GM23338 (cell line): Measurements from ENCODE around the gene BMPR1B. TPM values are rescaled to one million over a fixed set of nuclear protein-coding genes. Genes with fewer than 3 reads are reported as not detected.

ENCODE experiments used
- ATAC-seq: fragments of 200-7000 bp; cut with Tn5 transposase; 3 replicates; pipeline ENCODE4 v1.9.1; 2020
- DNase-seq: peaks from one replicate; pipeline ENCODE4 v3.0.0-alpha.2; 2015; ENCODE audit warnings: low spot score
- H2AFZ ChIP-seq: fragments of 200-600 bp; sonication (generic); 2 replicates; pipeline ENCODE4 v1.8.0; 2016; ENCODE audit warnings: antibody characterized with exemption, mild to moderate bottlenecking, moderate library complexity
- H3F3A ChIP-seq: fragments of 200-600 bp; sonication (generic); replicated peaks from 2 replicates; pipeline ENCODE4 v1.8.0; 2017; ENCODE audit warnings: antibody characterized with exemption, mixed run types, low read depth
- H3K27ac ChIP-seq: fragments of 200-600 bp; sonication (generic); 2 replicates; pipeline ENCODE4 v1.6.1; 2016; ENCODE audit warnings: low read depth
- H3K27me3 ChIP-seq: fragments of 200-600 bp; sonication (generic); 2 replicates; pipeline ENCODE4 v1.8.0; 2016; ENCODE audit warnings: mild to moderate bottlenecking, mixed run types, moderate library complexity; ENCODE audit not compliant: insufficient read depth
- H3K36me3 ChIP-seq: fragments of 200-600 bp; sonication (generic); 2 replicates; pipeline ENCODE4 v1.8.0; 2016; ENCODE audit warnings: mild to moderate bottlenecking; ENCODE audit not compliant: insufficient read depth
- H3K4me1 ChIP-seq: fragments of 200-600 bp; sonication (generic); 2 replicates; pipeline ENCODE4 v1.8.0; 2016; ENCODE audit warnings: mild to moderate bottlenecking, moderate library complexity; ENCODE audit not compliant: insufficient read depth
- H3K4me2 ChIP-seq: fragments of 200-600 bp; sonication (generic); 2 replicates; pipeline ENCODE4 v1.7.1; 2017; ENCODE audit warnings: mixed run types
- H3K4me3 ChIP-seq: fragments of 200-600 bp; sonication (generic); 2 replicates; pipeline ENCODE4 v1.6.1; 2016; ENCODE audit warnings: mixed run types
- H3K79me2 ChIP-seq: fragments of 200-600 bp; sonication (generic); replicated peaks from 2 replicates; pipeline ENCODE4 v1.8.0; 2017; ENCODE audit warnings: mild to moderate bottlenecking; ENCODE audit not compliant: insufficient read depth
- H3K9me2 ChIP-seq: fragments of 200-600 bp; sonication (generic); 2 replicates; pipeline ENCODE4 v1.8.0; 2017; ENCODE audit not compliant: insufficient read depth
- H4K20me1 ChIP-seq: fragments of 200-600 bp; sonication (generic); replicated peaks from 2 replicates; pipeline ENCODE4 v1.8.0; 2017; ENCODE audit warnings: mild to moderate bottlenecking; ENCODE audit not compliant: insufficient read depth
- H3K27ac Mint-ChIP-seq: 2 replicates; pipeline ENCODE4 v1.8.0; 2020; ENCODE audit warnings: inconsistent platforms, mild to moderate bottlenecking, moderate library complexity, mixed read lengths
- H3K27me3 Mint-ChIP-seq: 3 replicates; pipeline ENCODE4 v1.8.0; 2022; ENCODE audit warnings: low read depth, mild to moderate bottlenecking, moderate library complexity, mixed read lengths, inconsistent platforms; ENCODE audit not compliant: insufficient read depth, poor library complexity
- H3K36me3 Mint-ChIP-seq: 3 replicates; pipeline ENCODE4 v1.8.0; 2021; ENCODE audit warnings: low read depth, mild to moderate bottlenecking, inconsistent platforms, moderate library complexity, mixed read lengths
- H3K4me1 Mint-ChIP-seq: 3 replicates; pipeline ENCODE4 v1.8.0; 2020; ENCODE audit warnings: mild to moderate bottlenecking, inconsistent platforms, mixed read lengths
- H3K4me3 Mint-ChIP-seq: 3 replicates; pipeline ENCODE4 v1.8.0; 2021; ENCODE audit warnings: moderate library complexity, mild to moderate bottlenecking, inconsistent platforms, mixed read lengths
- H3K9me3 Mint-ChIP-seq: 3 replicates; pipeline ENCODE4 v1.8.0; 2020; ENCODE audit warnings: moderate library complexity, mild to moderate bottlenecking, inconsistent platforms, mixed read lengths
- CREB1 ChIP-seq: fragments of 250-450 bp; sonication (Bioruptor Pico); IDR thresholded peaks from 2 replicates; pipeline ENCODE4 v1.5.0; 2020; ENCODE audit warnings: low read depth, mild to moderate bottlenecking, moderate library complexity
- ETS1 ChIP-seq: IDR thresholded peaks from 2 replicates; pipeline ENCODE4 v1.6.1; 2016; ENCODE audit warnings: antibody characterized with exemption
- JUNB ChIP-seq: IDR thresholded peaks from one replicate; pipeline ENCODE4 v1.6.1; 2016; ENCODE audit warnings: antibody characterized with exemption; ENCODE audit not compliant: unreplicated experiment
- NANOG ChIP-seq: IDR thresholded peaks from 2 replicates; pipeline ENCODE4 v1.6.1; 2016; ENCODE audit warnings: antibody characterized with exemption, borderline replicate concordance
- POLR2AphosphoS5 ChIP-seq: IDR thresholded peaks from 2 replicates; pipeline ENCODE4 v1.6.1; 2016; ENCODE audit warnings: antibody characterized with exemption, low read depth
- REST ChIP-seq: IDR thresholded peaks from one replicate; pipeline ENCODE4 v1.6.1; 2018; ENCODE audit warnings: antibody characterized with exemption; ENCODE audit not compliant: unreplicated experiment
- STAT1 ChIP-seq: IDR thresholded peaks from one replicate; pipeline ENCODE4 v1.6.1; 2016; ENCODE audit warnings: antibody characterized with exemption; ENCODE audit not compliant: unreplicated experiment
- ZNF462 ChIP-seq: fragments of 250-450 bp; sonication (Bioruptor Pico); IDR thresholded peaks from 2 replicates; pipeline ENCODE4 v1.5.0; 2020; ENCODE audit warnings: mild to moderate bottlenecking, moderate library complexity
- polyA plus RNA-seq: library from polyadenylated mRNA; unstranded; fragments of >200 nt; fragmentation: Nextera tagmentation; extraction: Ambion mirVana; gene quantifications from 2 replicates; pipeline ENCODE4 v1.2.1, GENCODE V29; 2016
- total RNA-seq: library from RNA; depleted of rRNA; stranded (reverse); fragments of >200 nt; shearing (Covaris generic); gene quantifications from 2 replicates; pipeline ENCODE4 v1.2.3, GENCODE V29; 2014

BMPR1B gene
- total and polyA plus RNA-seq, 2 experiments from 2014 or later: 0.48 to 1.0 TPM

GRCh38 chr4:94939791-94940519 is 182.2 kb downstream of the BMPR1B start:
- Histone ChIP-seq H3K9me2 (no peaks in the 10 kb centered on the region), H3K27me3 (no peaks in the 10 kb centered on the region), H4K20me1 (no peaks in the 10 kb centered on the region), H3K4me2 (peak overlapping the region; percentile 26; the same call in 1 of the 2 replicates), H3K4me1 (peaks cover 10% of the 10 kb centered on the region; the same call in 1 of the 2 replicates), H2AFZ (no peak overlapping the region), H3K27ac (no peak overlapping the region), H3F3A (no peaks in the 10 kb centered on the region), H3K4me3 (no peak overlapping the region), H3K36me3 (no peaks in the 10 kb centered on the region), H3K79me2 (no peaks in the 10 kb centered on the region)
- Mint-ChIP-seq H3K9me3 (no peaks in the 10 kb centered on the region), H3K4me1 (peaks cover 19% of the 10 kb centered on the region; the same call in 2 of the 3 replicates), H3K27ac (no peak overlapping the region), H3K4me3 (no peak overlapping the region), H3K27me3 (peaks cover 3% of the 10 kb centered on the region), H3K36me3 (no peaks in the 10 kb centered on the region)
- peak; percentile 16 for DNase-seq
- no peak for ATAC-seq
- TF ChIP-seq CREB1 (CRISPR knock-in tag): no peak
- TF ChIP-seq JUNB: no peak
- no peak for TF ChIP-seq ETS1
- no peak for TF ChIP-seq REST
- TF ChIP-seq POLR2AphosphoS5: no peak
- TF ChIP-seq NANOG: no peak
- TF ChIP-seq STAT1: no peak
- TF ChIP-seq ZNF462 (CRISPR knock-in tag): no peak
